ENCODE results near the gene SEMA5B.

- TF ChIP-seq CTCF (IDR thresholded peaks at IDR 0.05) (no peak), POLR2A (IDR thresholded peaks at IDR 0.05) (no peak)
These were observed 35.4 kb downstream of the SEMA5B start for GRCh38 chr3:122992133-122992532.
